Epithelial cell of proximal tubule (primary cell): ENCODE measurements around the gene TNFSF13. TPM values are rescaled to one million over a fixed set of nuclear protein-coding genes. Genes with fewer than 3 reads are reported as not detected.

Source experiments
- DNase-seq: peaks from one replicate; pipeline ENCODE4 v3.0.0-alpha.2; 2011; ENCODE audit warnings: low read depth
- H3K4me3 ChIP-seq: 2 replicates; pipeline ENCODE4 v1.5.1; 2011; ENCODE audit warnings: low read depth, mild to moderate bottlenecking, low read length
- CTCF ChIP-seq: conservative IDR thresholded peaks from 2 replicates; pipeline ENCODE4 v1.5.1; 2012; ENCODE audit warnings: low read depth, mild to moderate bottlenecking, low read length
- total RNA-seq: library from RNA; depleted of rRNA; stranded (reverse); fragments of >200 nt; gene quantifications from 2 replicates; pipeline ENCODE4 v1.2.3, GENCODE V29; 2015

TNFSF13 gene
- total RNA-seq, 1 donor from 2014 or later = 5.2 TPM

DNA sequence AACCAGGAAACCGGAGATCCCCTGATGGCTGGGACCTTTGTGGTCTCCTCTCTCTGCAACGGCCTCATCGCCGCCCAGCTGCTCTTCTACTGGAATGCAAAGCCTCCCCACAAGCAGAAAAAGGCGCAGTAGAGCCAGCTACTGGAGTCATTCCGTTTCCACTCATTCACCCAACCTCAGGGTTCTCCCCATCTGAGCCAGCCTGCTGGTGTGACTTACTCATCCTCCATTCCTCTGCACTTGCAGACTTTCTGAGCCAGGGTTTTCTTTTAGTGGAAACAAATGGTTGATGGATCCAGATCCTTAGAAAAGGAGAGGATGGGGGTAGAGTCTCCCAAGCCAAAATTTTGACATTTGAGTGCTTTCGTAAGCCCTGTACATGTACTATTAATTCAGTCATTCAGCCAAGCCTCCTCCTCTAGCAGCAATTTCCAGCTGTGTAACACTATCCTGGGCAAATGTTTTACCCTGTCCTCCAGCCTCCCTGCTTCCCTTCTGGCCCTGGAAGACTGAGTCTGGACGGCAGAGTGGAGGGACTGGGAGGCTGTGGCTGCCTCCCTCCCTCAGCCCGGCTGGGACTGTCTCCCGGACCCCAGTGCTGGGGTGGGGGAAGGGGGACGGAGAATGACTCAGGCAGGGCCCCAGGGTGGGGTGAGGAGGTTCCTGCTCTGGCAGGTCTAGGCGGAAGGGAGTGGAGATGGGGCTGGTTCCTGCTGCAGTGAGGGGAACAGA, 29.0 kb downstream of the TNFSF13 start:
- DNase-seq = no peak
- no peak overlapping the region for H3K4me3 ChIP-seq
- no peak for TF ChIP-seq CTCF

GRCh38 chr17:7588553-7589203, 30.1 kb downstream of the TNFSF13 start:
- peak overlapping the region; percentile 21 for H3K4me3 ChIP-seq
- DNase-seq = no peak
- no peak for TF ChIP-seq CTCF

- peak; percentile 73 for TF ChIP-seq CTCF
- DNase-seq = no peak
- H3K4me3 ChIP-seq = peak overlapping the region; percentile 21
Measured at GRCh38 chr17:7589204-7589868, 30.8 kb downstream of the TNFSF13 start.

DNA sequence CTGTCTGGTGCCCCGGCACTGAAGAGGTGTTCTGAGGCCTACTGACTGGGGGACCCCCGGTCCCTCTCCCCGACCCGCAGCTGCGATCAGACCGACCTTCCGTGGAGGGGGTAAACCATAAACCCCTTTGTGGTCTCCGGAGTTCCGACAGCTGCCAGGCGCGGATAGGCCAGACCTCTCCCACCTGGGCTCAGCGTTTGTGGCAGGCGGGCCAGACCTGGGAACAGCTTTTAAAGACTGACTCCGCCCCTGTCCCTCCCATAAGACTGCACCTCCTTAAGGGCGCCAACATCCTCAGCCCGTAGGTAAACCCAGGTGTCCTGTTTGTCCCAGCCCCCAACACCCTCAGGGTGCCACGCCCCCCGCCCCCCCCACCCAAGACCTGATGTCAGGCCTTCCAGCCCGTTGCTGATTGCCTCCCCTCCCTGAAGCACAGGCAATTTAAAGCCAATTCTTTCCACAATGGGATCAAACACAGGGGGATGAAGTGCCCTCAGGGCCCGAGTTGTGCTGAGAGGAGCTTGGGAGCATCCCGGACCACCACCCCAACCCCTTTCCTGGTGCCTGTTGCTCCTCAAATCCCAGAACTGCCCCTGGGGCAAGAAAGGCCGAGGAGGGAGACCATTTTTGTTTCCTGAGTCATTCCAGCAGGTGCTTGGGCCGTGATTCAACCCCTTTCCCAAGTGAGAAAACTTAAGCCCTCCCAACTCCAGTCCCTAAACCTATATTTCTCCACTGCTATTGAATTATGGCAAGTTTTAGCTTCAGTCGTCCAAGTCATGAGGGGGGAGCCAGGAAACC, 31.5 kb downstream of the TNFSF13 start, which contains the start of gene SOX15:
SOX15 (minus strand) TSS at position 204 of the 801 bp plus-strand sequence. CDS start 418 bp downstream, outside the sequence.
- no peak for TF ChIP-seq CTCF
- H3K4me3 ChIP-seq = peak within 1 kb of the TSS; percentile 21
- no peak for DNase-seq

GRCh38 chr17:7590743-7591142, 32.2 kb downstream of the TNFSF13 start:
- no peak for DNase-seq
- no peak overlapping the region for H3K4me3 ChIP-seq
- no peak for TF ChIP-seq CTCF

GRCh38 chr17:7591596-7591995, 33.0 kb downstream of the TNFSF13 start:
- no peak for TF ChIP-seq CTCF
- no peak overlapping the region for H3K4me3 ChIP-seq
- no peak for DNase-seq
